B cell (primary cell): Measurements from ENCODE around the gene VPS35.

ENCODE experiments used
- CTCF ChIP-seq: fragments of 200-600 bp; IDR thresholded peaks from one replicate; pipeline ENCODE4 v1.8.0; 2022; ENCODE audit warnings: antibody characterized with exemption, mild to moderate bottlenecking
- EZH2 ChIP-seq: IDR thresholded peaks from 2 replicates; pipeline ENCODE4 v1.6.1; 2012; ENCODE audit warnings: borderline replicate concordance, low read depth, mild to moderate bottlenecking, moderate library complexity, low read length; ENCODE audit not compliant: insufficient read depth, poor library complexity, severe bottlenecking

GRCh38 chr16:46709469-46710005 lies 20.6 kb upstream of the VPS35 start:
- no peak for TF ChIP-seq CTCF
- TF ChIP-seq EZH2: no peak
